CD4-positive, alpha-beta T cell treated with Interferon gamma for 1 hour (primary cell): Measurements from ENCODE around the gene PTGES3.

Source experiments
- DNase-seq: peaks from one replicate; pipeline ENCODE4 v3.0.0-alpha.2; 2020

The PTGES3 gene

DNA sequence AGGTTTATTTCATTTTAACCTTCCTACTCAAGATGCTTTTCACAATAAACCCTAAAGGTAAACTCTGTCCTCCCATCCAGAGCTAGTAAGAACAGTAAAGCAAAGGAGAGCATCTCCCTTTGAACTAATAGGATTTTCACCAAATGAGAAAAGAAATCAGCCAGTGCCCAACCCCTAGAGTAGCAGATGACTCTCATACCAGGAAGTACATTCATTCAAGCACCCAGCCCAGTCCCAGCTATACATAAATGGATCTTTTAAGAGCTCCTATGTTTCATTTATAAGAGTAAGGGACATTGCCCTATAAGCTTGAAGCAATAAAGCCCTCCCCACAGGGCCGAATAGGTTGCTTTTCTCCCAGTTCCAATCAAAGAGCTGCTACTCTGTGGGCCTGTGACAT lies 65.5 kb downstream of the PTGES3 start:
- no peak for DNase-seq

DNA sequence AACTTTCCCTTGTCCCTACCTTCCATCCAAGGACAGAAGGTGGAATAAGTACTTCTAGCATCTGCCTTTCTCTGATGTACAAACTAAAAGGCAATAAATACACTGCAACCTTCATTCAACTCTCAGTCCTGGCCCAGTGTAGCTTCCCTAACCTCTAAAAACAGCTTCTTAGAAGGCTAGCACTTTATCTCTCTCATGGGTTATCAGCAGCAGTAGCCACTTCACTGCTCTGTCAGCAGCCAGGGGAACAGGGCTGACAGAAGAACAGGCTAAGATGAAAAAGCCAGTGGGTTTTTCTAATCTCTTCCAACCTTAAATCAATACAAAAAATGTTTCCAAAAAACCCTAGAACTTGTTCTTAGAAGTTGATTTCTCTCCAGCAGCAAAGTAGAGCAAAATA lies 71.2 kb downstream of the PTGES3 start:
- DNase-seq = no peak

DNA sequence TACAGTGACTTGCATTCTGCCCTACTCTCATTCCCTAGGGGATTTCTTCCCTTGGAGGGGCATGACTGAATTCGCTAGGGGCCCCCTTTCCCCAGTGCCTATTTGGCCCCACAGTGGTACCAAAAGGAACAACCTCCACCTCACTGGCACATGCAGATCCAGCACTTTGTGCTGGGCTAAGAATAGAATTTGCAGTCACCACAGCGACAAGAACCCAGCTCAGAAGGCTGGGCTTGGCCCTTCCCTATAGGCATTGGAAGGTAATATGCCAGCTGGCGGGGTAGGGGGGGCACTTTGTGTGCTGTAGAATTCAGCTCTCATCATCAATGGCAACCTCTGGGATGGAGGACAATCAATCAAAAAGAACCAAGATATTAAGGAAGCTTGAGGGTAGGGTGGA lies 71.8 kb downstream of the PTGES3 start:
- no peak for DNase-seq

DNA sequence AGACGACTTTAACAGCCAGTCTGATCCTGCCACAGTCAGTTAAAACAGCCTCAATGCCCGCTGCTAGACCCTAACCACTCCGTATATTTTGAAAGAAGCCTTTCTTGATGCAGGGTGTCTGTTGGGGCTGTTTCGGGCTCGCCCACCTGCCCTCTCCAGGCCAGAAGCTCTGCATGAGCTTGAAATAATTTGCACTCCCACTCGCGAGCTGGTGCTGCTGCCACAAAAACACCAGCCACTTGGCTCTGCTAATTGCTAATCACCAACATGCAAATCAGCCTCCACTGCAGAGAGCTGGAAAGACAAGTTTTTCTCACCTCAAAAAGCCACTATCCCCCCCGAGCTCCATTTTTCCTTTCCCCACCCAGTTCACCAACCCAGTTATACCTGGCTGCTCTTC lies 73.5 kb downstream of the PTGES3 start:
- no peak for DNase-seq
